Kidney (tissue), 14 donors: Measurements from ENCODE around the gene IGF1R. TPM values are rescaled to one million over a fixed set of nuclear protein-coding genes. Genes with fewer than 3 reads are reported as not detected.

ENCODE experiments used
- DNase-seq, 5 donors: peaks; one replicate each; pipeline ENCODE4 v3.0.0-alpha.2; 2013 to 2020
- FAIRE-seq: peaks from 2 replicates; lab custom pipeline; 2012; peaks lifted over from hg19 to GRCh38; lab: Jason Lieb, UNC
- H3K27ac ChIP-seq, 2 donors: one replicate each; pipeline ENCODE4 v1.7.0; 2013; ENCODE audit warnings: low read depth in 2 of 2, low read length in 2 of 2, inconsistent platforms in 1 of 2
- H3K27me3 ChIP-seq: one replicate; pipeline ENCODE4 v1.7.1; 2013; ENCODE audit warnings: low read length, inconsistent platforms; ENCODE audit not compliant: control insufficient read depth, insufficient read depth
- H3K36me3 ChIP-seq, 3 donors: one replicate each; pipeline versions ENCODE4 v1.7.0 to v1.7.1; 2013; ENCODE audit warnings: low read length in 3 of 3, control low read depth in 1 of 3, inconsistent platforms in 1 of 3; ENCODE audit not compliant: insufficient read depth in 3 of 3, control insufficient read depth in 2 of 3
- H3K4me1 ChIP-seq, 3 donors: one replicate each; pipeline versions ENCODE4 v1.7.0 to v1.7.1; 2013; ENCODE audit warnings: low read length in 3 of 3, inconsistent platforms in 1 of 3, low read depth in 1 of 3; ENCODE audit not compliant: control insufficient read depth in 2 of 3, insufficient read depth in 2 of 3
- H3K4me3 ChIP-seq, 3 donors: one replicate each; pipeline versions ENCODE4 v1.7.0 to v1.8.1; 2013; ENCODE audit warnings: low read length in 3 of 3, control low read depth in 1 of 3, inconsistent platforms in 1 of 3
- H3K9ac ChIP-seq, 3 donors: one replicate each; pipeline versions ENCODE4 v1.7.0 to v1.7.1; 2013; ENCODE audit warnings: low read length in 3 of 3, control low read depth in 1 of 3, inconsistent platforms in 1 of 3
- H3K9me3 ChIP-seq, 3 donors: one replicate each; pipeline versions ENCODE4 v1.7.0 to v1.7.1; 2013; ENCODE audit warnings: low read length in 3 of 3, control low read depth in 1 of 3, inconsistent platforms in 1 of 3; ENCODE audit not compliant: control insufficient read depth in 2 of 3, insufficient read depth in 1 of 3
- CTCF ChIP-seq: IDR thresholded peaks from 3 replicates; pipeline ENCODE4 v1.5.1; 2012; ENCODE audit warnings: mild to moderate bottlenecking, moderate library complexity, borderline replicate concordance; ENCODE audit not compliant: insufficient read depth; ENCODE audit errors: extremely low read depth
- intact Hi-C: fragments of 100-400 bp; cut with DNase I; formaldehyde crosslinking; loops from one replicate; pipeline ENCODE4 v1.11.1; 2022
- polyA plus RNA-seq: library from polyadenylated mRNA; stranded (reverse); fragments of 350-450 nt; fragmentation: Illumina TruSeq; extraction: RNeasy Lipid Tissue Mini Kit (QIAGEN cat#74804); gene quantifications from one replicate; pipeline ENCODE4 v1.2.3, GENCODE V29; 2014; ENCODE audit warnings: low read depth, low replicate concordance; ENCODE audit not compliant: insufficient read depth
- total RNA-seq: library from RNA; stranded (reverse); fragmentation: NEBNext Ultra II Directional; extraction: Animal tissue kit (Norgen Biotek cat#: 25700); gene quantifications from one replicate; pipeline ENCODE4 v1.2.1, GENCODE V29; 2021
- donor health status: control.
- donor health status: control.
- donor health status: control.
- donor health status: control.
- donor health status: control.
- donor health status: DM: yes; HTN: yes; CAD: no.
- donor health status: Normal renal cell carcinoma (clear cell type).

IGF1R gene
- total and polyA plus RNA-seq, 2 donors from 2014 or later = 6.5 to 73.2 TPM

GRCh38 chr15:98967916-98968315 is 319.6 kb downstream of the IGF1R start:
- Histone ChIP-seq H3K27me3 (no peaks in the 10 kb centered on the region), H3K36me3 (peaks cover 0 to 4% (median 4%) of the 10 kb centered on the region in 3 donors), H3K9me3 (no peaks in the 10 kb centered on the region), H3K9ac (no peak overlapping the region), H3K4me1 (no peaks in the 10 kb centered on the region), H3K27ac (no peak overlapping the region), H3K4me3 (no peak overlapping the region)
- TF ChIP-seq CTCF = no peak
- DNase-seq = peak in 1 of 5 donors; percentile 2
- intact Hi-C loops = no loop called here
- no peak for FAIRE-seq

DNA sequence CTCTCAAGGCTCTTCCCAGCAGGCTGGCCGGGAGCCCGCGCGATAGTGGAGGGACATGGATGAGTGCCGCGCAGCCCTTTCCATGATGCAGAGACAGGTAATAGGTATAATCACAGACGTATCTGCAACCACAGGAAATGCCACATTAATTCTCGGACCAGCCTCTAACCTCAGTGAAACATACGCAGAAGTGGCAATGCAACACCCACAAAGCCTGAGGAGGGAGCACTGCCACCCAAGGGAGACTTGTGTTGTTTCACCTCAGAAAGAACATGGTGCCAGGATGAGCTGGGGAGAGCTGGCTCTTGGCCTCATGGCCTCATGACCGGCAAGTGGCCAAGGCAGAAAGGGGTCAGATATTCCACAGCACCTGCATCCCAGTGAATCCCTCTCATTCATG is 320.2 kb downstream of the IGF1R start:
- H3K4me1 ChIP-seq = no peaks in the 10 kb centered on the region
- H3K27me3 ChIP-seq = no peaks in the 10 kb centered on the region
- DNase-seq (peak in 1 of 5 donors; percentile 8), FAIRE-seq (no peak)
- no peak for TF ChIP-seq CTCF
- H3K27ac ChIP-seq = no peak overlapping the region
- H3K9me3 ChIP-seq = no peaks in the 10 kb centered on the region
- intact Hi-C loops = no loop called here
- no peaks in the 10 kb centered on the region for H3K36me3 ChIP-seq
- H3K4me3 ChIP-seq = no peak overlapping the region
- H3K9ac ChIP-seq = no peak overlapping the region

- Histone ChIP-seq H3K27me3 (no peaks in the 10 kb centered on the region), H3K27ac (no peak overlapping the region), H3K4me3 (no peak overlapping the region), H3K9ac (no peak overlapping the region), H3K36me3 (no peaks in the 10 kb centered on the region), H3K9me3 (no peaks in the 10 kb centered on the region), H3K4me1 (no peaks in the 10 kb centered on the region)
- intact Hi-C loops = no loop called here
- no peak for DNase-seq
- TF ChIP-seq CTCF = no peak
- FAIRE-seq = no peak
Measured at GRCh38 chr15:98969126-98969735, 320.9 kb downstream of the IGF1R start.

- H3K36me3 ChIP-seq = no peaks in the 10 kb centered on the region
- no peaks in the 10 kb centered on the region for H3K27me3 ChIP-seq
- no peak for DNase-seq
- FAIRE-seq = no peak
- H3K4me1 ChIP-seq = no peaks in the 10 kb centered on the region
- H3K4me3 ChIP-seq = no peak overlapping the region
- no peak overlapping the region for H3K9ac ChIP-seq
- no peak overlapping the region for H3K27ac ChIP-seq
- H3K9me3 ChIP-seq = no peaks in the 10 kb centered on the region
- intact Hi-C loops = no loop called here
- TF ChIP-seq CTCF = no peak
Measured at GRCh38 chr15:98970799-98971198, 322.5 kb downstream of the IGF1R start.
